Measurements from ENCODE around the gene SLC25A18.
"Not testable (repeated sequence)": the region's sequence is repeated elsewhere in the genome, so short reads cannot be mapped to it uniquely, and the experiment has no call there.

SLC25A18 gene, protein sequence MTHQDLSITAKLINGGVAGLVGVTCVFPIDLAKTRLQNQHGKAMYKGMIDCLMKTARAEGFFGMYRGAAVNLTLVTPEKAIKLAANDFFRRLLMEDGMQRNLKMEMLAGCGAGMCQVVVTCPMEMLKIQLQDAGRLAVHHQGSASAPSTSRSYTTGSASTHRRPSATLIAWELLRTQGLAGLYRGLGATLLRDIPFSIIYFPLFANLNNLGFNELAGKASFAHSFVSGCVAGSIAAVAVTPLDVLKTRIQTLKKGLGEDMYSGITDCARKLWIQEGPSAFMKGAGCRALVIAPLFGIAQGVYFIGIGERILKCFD

DNA sequence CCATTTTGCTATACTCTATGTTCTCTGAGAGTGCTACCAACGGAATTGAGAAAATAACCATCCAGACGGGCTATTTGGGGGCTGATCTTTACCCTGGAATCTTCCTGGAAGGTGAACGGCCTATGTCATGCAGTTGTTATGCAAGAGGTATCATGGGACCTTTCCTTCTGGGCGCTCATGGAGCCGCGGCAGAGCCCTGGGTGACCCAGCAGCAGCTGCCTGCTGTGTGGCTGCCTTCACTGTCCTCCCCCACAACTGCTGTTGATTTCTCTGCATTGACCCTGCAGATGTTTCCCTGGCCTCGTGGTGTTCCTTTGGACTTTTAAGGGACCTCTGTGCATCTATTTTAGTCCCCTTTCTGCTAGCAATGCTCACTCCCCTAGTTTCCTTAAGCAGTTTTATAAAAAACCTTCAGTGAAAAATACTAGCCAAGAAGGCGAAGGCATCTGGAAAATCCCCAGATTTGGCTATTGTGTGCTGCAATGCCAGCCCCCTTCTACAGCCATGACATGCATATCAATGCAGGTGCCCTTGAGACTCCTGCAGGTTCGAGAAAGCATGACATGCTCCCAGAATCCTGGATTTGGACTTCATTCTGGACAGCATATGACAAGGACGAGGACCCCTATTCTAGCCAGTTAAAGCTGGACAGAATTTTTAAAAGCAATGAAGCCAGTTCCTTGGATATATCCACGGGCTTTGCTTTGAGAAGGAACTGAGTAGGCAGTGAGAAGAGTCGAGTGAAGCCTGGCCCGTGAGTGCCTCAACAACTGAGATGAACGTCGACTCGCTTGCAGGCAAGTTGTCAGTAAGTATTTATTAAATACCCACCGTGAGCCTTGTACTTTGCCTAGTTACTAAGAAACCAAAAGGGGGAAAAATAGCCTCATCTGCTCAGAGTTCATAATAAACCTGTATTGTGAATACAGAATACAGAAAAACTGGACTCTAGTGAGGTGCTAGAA is at the start of gene SLC25A18:
SLC25A18 (plus strand) TSS at position 593 of the 965 bp plus-strand sequence. CDS start 16,447 bp downstream, outside the sequence.
- Histone ChIP-seq H3K27me3 (ENCODE audit: control insufficient read depth, insufficient read depth, low read length) (no peaks in the 10 kb centered on the region), H3K9ac (no peak within 1 kb of the TSS), H2AFZ (no peak within 1 kb of the TSS), H3K27ac (peak within 1 kb of the TSS; percentile 40), H3K9me3 (ENCODE audit: control insufficient read depth, low read length) (no peaks in the 10 kb centered on the region), H3K36me3 (ENCODE audit: control insufficient read depth, insufficient read depth, low read length) (no peaks in the 10 kb centered on the region), H3K4me3 (ENCODE audit: low read depth, low read length) (no peak within 1 kb of the TSS), H3K79me2 (no peaks in the 10 kb centered on the region), H3K4me1 (no peaks in the 10 kb centered on the region), H3K4me2 (ENCODE audit: low read length) (no peak within 1 kb of the TSS)
- TF ChIP-seq, protein P1, sequence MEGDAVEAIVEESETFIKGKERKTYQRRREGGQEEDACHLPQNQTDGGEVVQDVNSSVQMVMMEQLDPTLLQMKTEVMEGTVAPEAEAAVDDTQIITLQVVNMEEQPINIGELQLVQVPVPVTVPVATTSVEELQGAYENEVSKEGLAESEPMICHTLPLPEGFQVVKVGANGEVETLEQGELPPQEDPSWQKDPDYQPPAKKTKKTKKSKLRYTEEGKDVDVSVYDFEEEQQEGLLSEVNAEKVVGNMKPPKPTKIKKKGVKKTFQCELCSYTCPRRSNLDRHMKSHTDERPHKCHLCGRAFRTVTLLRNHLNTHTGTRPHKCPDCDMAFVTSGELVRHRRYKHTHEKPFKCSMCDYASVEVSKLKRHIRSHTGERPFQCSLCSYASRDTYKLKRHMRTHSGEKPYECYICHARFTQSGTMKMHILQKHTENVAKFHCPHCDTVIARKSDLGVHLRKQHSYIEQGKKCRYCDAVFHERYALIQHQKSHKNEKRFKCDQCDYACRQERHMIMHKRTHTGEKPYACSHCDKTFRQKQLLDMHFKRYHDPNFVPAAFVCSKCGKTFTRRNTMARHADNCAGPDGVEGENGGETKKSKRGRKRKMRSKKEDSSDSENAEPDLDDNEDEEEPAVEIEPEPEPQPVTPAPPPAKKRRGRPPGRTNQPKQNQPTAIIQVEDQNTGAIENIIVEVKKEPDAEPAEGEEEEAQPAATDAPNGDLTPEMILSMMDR (IDR thresholded peaks at IDR 0.05), result no peak

DNA sequence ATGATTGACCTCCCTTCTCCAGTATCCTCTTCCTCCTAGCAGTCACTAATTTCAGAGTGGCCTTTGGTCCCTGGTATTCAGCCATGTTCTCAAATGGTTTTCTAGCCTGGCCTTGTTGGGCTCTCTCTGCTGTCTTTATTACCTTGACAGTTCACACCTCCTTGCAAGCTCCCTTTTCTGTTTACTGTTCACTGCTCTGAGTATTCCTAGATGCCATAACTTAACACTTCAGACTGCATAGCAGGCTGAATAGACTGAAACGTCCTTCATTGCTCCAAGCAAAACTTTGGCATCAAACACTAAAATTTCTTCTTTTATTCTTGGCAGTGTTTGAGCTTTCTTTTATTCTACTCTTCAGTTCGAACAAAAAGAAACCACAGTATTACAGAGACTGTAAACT is 49.7 kb upstream of the SLC25A18 start:
- H3K27ac ChIP-seq, result no peak overlapping the region
- no peaks in the 10 kb centered on the region for H3K36me3 ChIP-seq (ENCODE audit: control insufficient read depth, insufficient read depth, low read length)
- H3K9me3 ChIP-seq (ENCODE audit: control insufficient read depth, low read length), result no peaks in the 10 kb centered on the region
- H3K4me3 ChIP-seq (ENCODE audit: low read depth, low read length), result no peak overlapping the region
- H3K4me1 ChIP-seq, result no peaks in the 10 kb centered on the region
- no peak overlapping the region for H2AFZ ChIP-seq
- H3K9ac ChIP-seq, result no peak overlapping the region
- H3K27me3 ChIP-seq (ENCODE audit: control insufficient read depth, insufficient read depth, low read length), result no peaks in the 10 kb centered on the region
- no peak overlapping the region for H3K4me2 ChIP-seq (ENCODE audit: low read length)
- TF ChIP-seq, protein P1 (IDR thresholded peaks at IDR 0.05), result no peak
- no peaks in the 10 kb centered on the region for H3K79me2 ChIP-seq

DNA sequence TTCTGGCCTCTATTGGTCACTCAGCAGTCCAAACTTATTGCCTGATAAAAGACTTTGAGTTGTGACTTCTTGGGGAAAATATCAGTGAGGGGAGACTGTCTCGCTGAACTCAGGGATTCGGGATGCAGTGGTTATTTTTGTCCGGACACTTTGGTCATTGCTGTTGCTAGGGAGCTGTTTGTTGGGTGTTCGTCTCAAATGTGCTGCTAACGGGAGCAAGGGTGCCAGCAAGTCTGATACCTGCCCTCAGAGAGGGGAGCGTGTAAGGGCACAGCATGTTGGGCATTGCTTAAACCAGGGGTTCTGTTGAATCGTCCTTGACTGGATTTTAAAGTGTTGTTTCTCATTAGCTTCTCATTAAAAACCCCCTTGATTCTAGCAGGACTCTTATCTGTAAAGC is 49.2 kb upstream of the SLC25A18 start:
- Histone ChIP-seq H3K9ac (no peak overlapping the region), H3K4me2 (ENCODE audit: low read length) (no peak overlapping the region), H2AFZ (no peak overlapping the region), H3K79me2 (no peaks in the 10 kb centered on the region), H3K27ac (no peak overlapping the region), H3K4me1 (no peaks in the 10 kb centered on the region), H3K4me3 (ENCODE audit: low read depth, low read length) (no peak overlapping the region), H3K9me3 (ENCODE audit: control insufficient read depth, low read length) (no peaks in the 10 kb centered on the region), H3K27me3 (ENCODE audit: control insufficient read depth, insufficient read depth, low read length) (no peaks in the 10 kb centered on the region), H3K36me3 (ENCODE audit: control insufficient read depth, insufficient read depth, low read length) (no peaks in the 10 kb centered on the region)
- TF ChIP-seq, protein P1 (IDR thresholded peaks at IDR 0.05), result no peak

DNA sequence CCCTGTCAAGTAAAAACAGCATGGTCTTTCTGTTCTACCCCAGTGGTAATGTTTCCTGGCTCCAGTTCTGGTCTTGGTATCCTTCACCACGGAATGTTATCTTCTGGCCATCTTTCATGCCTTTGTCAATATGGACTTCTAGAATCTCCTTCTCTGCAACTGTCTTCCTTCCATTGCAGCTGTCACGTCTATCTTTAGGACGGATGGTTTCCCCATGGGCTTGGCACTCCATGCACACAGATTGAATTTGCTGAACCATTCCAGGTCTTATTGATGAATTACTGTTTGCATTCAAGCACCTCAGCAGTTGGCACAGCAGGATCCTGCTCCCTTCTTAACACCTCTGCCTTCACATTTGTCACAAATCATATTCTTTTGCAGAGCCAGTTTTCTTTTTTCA is 44.9 kb upstream of the SLC25A18 start:
- H2AFZ ChIP-seq, result no peak overlapping the region
- TF ChIP-seq, protein P1 (IDR thresholded peaks at IDR 0.05), result no peak
- no peaks in the 10 kb centered on the region for H3K79me2 ChIP-seq
- H3K4me3 ChIP-seq (ENCODE audit: low read depth, low read length), result no peak overlapping the region
- no peak overlapping the region for H3K9ac ChIP-seq
- H3K4me1 ChIP-seq, result no peaks in the 10 kb centered on the region
- no peak overlapping the region for H3K4me2 ChIP-seq (ENCODE audit: low read length)
- H3K9me3 ChIP-seq (ENCODE audit: control insufficient read depth, low read length), result no peaks in the 10 kb centered on the region
- H3K36me3 ChIP-seq (ENCODE audit: control insufficient read depth, insufficient read depth, low read length), result no peaks in the 10 kb centered on the region
- H3K27ac ChIP-seq, result no peak overlapping the region
- H3K27me3 ChIP-seq (ENCODE audit: control insufficient read depth, insufficient read depth, low read length), result no peaks in the 10 kb centered on the region

DNA sequence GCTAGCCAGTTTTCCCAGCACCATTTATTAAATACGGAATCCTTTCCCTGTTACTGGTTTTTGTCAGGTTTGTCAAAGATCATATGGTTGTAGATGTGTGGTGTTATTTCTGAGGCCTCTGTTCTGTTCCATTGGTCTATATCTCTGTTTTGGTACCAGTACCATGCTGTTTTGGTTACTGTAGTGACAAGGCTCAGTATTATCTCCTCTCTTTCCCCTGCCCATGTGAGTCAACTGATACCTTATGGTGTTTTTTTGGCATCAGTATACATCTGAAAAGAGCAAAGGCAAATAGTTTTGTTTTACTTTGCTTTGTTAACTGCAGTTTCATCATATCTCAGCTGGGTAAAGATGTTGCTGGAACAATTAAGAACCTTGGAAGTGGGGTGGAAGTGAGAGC is 41.3 kb upstream of the SLC25A18 start:
- not testable (repeated sequence) for H3K4me3 ChIP-seq (ENCODE audit: low read depth, low read length); H3K9me3 ChIP-seq (ENCODE audit: control insufficient read depth, low read length); H3K79me2 ChIP-seq; H3K4me2 ChIP-seq (ENCODE audit: low read length); H3K27me3 ChIP-seq (ENCODE audit: control insufficient read depth, insufficient read depth, low read length); H2AFZ ChIP-seq; H3K27ac ChIP-seq; H3K4me1 ChIP-seq; H3K36me3 ChIP-seq (ENCODE audit: control insufficient read depth, insufficient read depth, low read length); H3K9ac ChIP-seq

Data from parathyroid adenoma (tissue), 2 donors.